Esophagus muscularis mucosa (tissue), 4 donors: ENCODE results near the gene ACOT12. TPM values are rescaled to one million over a fixed set of nuclear protein-coding genes. Genes with fewer than 3 reads are reported as not detected.
"Not testable (repeated sequence)": the region's sequence is repeated elsewhere in the genome, so short reads cannot be mapped to it uniquely, and the experiment has no call there.

Experiments
- DNase-seq: peaks from one replicate; pipeline ENCODE4 v3.0.0-alpha.2; 2017; ENCODE audit errors: extremely low spot score
- H3K27ac ChIP-seq, 4 donors: fragments of 200-600 bp; sonication (generic); replicated peaks in 1 of 4; 1 replicate in 3 of 4; 2 replicates in 1 of 4; pipeline ENCODE4 v1.5.1; 2016 to 2019; ENCODE audit warnings: mild to moderate bottlenecking in 1 of 4
- H3K27me3 ChIP-seq, 4 donors: fragments of 200-600 bp; sonication (generic); one replicate each; pipeline versions ENCODE4 v1.5.1 to v1.6.0; 2016 to 2019
- H3K36me3 ChIP-seq, 4 donors: fragments of 200-600 bp; sonication (generic); one replicate each; pipeline ENCODE4 v1.5.1; 2016 to 2019
- H3K4me1 ChIP-seq, 4 donors: fragments of 200-600 bp; sonication (generic); one replicate each; pipeline ENCODE4 v1.5.1; 2016 to 2019
- H3K4me3 ChIP-seq, 4 donors: fragments of 200-600 bp; sonication (generic); 1 replicate in 2 of 4; 2 replicates in 2 of 4; pipeline ENCODE4 v1.5.1; 2016 to 2019; ENCODE audit warnings: mild to moderate bottlenecking in 4 of 4, moderate library complexity in 1 of 4
- H3K9me3 ChIP-seq, 4 donors: fragments of 200-600 bp; sonication (generic); 1 replicate in 3 of 4; 2 replicates in 1 of 4; pipeline ENCODE4 v1.5.1; 2016 to 2019
- EP300 ChIP-seq: sonication (generic); formaldehyde crosslinking; IDR thresholded peaks from one replicate; pipeline ENCODE4 v1.6.1; 2017; ENCODE audit warnings: antibody characterized with exemption
- POLR2A ChIP-seq: fragments of 450-650 bp; IDR thresholded peaks from one replicate; pipeline ENCODE4 v1.6.1; 2017; ENCODE audit warnings: antibody characterized with exemption, moderate library complexity, mild to moderate bottlenecking, low read depth
- POLR2AphosphoS5 ChIP-seq, 2 donors: sonication (generic); formaldehyde crosslinking; IDR thresholded peaks; one replicate each; pipeline ENCODE4 v1.6.1; 2017; ENCODE audit warnings: antibody characterized with exemption in 2 of 2
- WGBS: methylation state at CpG from one replicate; pipeline ENCODE4 v1.1.5; 2018; 5-methylcytosine and 5-hydroxymethylcytosine counted together
- intact Hi-C: fragments of 100-400 bp; cut with DNase I; formaldehyde crosslinking; loops from one replicate; pipeline ENCODE4 v1.15.1; 2023
- total RNA-seq, 4 donors: library from RNA; depleted of rRNA; stranded (reverse); fragments of >200 nt; gene quantifications; one replicate each; pipeline versions ENCODE4 v1.1.0 to v1.2.1, GENCODE V29; 2016
- TF ChIP-seq, protein P1 (sequence below), 3 experiments: fragments of 200-600 bp in 2 of 3; fragments of 450-650 bp in 1 of 3; sonication (generic) in 2 of 3; IDR thresholded peaks; one replicate each; pipeline ENCODE4 v1.5.1; 2017 to 2019; ENCODE audit warnings: antibody characterized with exemption in 3 of 3, mild to moderate bottlenecking in 2 of 3, moderate library complexity in 1 of 3

Gene ACOT12
- total RNA-seq, 4 donors from 2014 or later = not detected

- H3K27me3 ChIP-seq = no peaks in the 10 kb centered on the region
- H3K36me3 ChIP-seq = peaks cover 0 to 13% (median 8%) of the 10 kb centered on the region in 4 donors
- peak overlapping the region; percentile 73 to 90 (median 78) for H3K4me3 ChIP-seq
- DNase-seq = no peak
- intact Hi-C loops = loop anchor here (5.0 to 10.0 kb wide), 3 partner anchors 70 to 618 kb away; partner anchors contain the start of gene CKMT2
- WGBS = 92% methylated on average over 5 of the region's 5 CpGs
- H3K9me3 ChIP-seq = no peaks in the 10 kb centered on the region
- H3K27ac ChIP-seq = no peak overlapping the region
- H3K4me1 ChIP-seq = peaks cover 17 to 49% (median 43%) of the 10 kb centered on the region in 4 donors
- TF ChIP-seq, protein P1, sequence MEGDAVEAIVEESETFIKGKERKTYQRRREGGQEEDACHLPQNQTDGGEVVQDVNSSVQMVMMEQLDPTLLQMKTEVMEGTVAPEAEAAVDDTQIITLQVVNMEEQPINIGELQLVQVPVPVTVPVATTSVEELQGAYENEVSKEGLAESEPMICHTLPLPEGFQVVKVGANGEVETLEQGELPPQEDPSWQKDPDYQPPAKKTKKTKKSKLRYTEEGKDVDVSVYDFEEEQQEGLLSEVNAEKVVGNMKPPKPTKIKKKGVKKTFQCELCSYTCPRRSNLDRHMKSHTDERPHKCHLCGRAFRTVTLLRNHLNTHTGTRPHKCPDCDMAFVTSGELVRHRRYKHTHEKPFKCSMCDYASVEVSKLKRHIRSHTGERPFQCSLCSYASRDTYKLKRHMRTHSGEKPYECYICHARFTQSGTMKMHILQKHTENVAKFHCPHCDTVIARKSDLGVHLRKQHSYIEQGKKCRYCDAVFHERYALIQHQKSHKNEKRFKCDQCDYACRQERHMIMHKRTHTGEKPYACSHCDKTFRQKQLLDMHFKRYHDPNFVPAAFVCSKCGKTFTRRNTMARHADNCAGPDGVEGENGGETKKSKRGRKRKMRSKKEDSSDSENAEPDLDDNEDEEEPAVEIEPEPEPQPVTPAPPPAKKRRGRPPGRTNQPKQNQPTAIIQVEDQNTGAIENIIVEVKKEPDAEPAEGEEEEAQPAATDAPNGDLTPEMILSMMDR (IDR thresholded peaks at IDR 0.05) = no peak
- TF ChIP-seq POLR2A = no peak
- TF ChIP-seq EP300 = no peak
- TF ChIP-seq POLR2AphosphoS5 (IDR thresholded peaks at IDR 0.05) = no peak
Measured at GRCh38 chr5:81302596-81302995, 91.3 kb downstream of the ACOT12 start.

DNA sequence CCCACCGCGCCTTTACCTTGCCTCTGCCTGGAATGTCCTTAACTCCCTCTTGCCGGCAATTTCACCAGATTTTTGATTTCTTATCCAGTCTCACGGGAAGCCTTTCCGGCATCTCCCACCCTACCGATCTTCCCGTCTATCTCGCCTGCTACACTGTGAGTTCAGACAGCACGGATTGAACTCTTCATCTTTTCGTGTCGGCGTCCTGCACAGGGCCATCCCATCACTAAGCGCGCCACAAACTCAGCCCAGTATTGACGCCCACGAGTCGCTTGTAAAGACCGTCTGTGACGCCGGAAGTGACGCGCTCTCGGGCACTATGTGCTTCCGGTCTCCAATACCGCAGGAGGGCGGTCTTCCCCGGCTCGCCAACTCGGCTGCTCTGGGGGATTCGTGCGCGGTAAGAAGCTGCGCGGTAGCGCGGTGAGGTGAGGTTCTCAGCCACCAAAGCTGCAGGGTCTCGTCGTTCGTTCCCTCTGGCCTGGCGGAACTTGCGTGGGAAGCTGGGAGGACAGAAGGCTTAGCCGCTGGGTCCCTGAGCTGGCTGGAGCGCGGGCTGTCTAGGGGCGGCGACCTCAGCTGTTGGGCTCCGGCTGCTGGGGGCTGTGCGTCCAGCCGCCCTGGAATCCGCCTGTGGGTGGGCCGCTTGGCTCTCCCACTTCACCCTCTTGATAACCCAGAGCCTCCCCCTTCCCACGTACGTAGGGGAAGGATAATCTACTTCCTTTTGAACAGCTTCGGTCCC lies 92.5 kb downstream of the ACOT12 start, which contains the start of gene ZCCHC9:
TSS of gene ZCCHC9 (plus strand) at position 317 of the 745 bp plus-strand sequence. CDS start 3,171 bp downstream, outside the sequence.
- under 1% methylated on average over 29 of the region's 54 CpGs for WGBS
- no peaks in the 10 kb centered on the region for H3K27me3 ChIP-seq
- peaks cover 0 to 13% (median 8%) of the 10 kb centered on the region in 4 donors for H3K36me3 ChIP-seq
- peak within 1 kb of the TSS; percentile 73 to 90 (median 78) for H3K4me3 ChIP-seq
- H3K9me3 ChIP-seq = no peaks in the 10 kb centered on the region
- TF ChIP-seq EP300 (no peak), POLR2AphosphoS5 (IDR thresholded peaks at IDR 0.05) (peak; percentile 95 to 96), POLR2A (no peak)
- TF ChIP-seq, protein P1 (IDR thresholded peaks at IDR 0.05) = peak; percentile 14 to 38 (median 26)
- peak within 1 kb of the TSS; percentile 87 to 92 (median 92) for H3K27ac ChIP-seq
- DNase-seq = peak; percentile 98
- intact Hi-C loops = loop anchor here (5.0 to 10.0 kb wide), 3 partner anchors 69 to 617 kb away; partner anchors contain the start of gene CKMT2
- H3K4me1 ChIP-seq = peaks cover 17 to 49% (median 43%) of the 10 kb centered on the region in 4 donors

DNA sequence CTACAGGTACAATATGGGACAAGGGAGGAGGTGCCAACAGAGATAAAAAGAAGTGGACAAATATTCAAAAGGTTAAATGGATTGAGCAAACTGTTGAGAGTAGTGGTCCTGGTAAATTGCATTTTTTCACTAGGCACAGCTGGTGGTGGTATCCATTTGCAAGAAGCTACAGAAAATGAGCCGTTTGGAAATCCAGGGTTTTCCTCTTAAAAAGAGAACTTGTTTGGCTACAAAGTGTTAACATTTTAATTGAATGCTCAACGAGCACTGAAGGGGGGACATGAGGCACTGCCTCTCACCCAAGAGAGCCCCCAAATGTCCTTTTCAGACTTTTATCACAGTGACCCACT lies 93.0 kb downstream of the ACOT12 start:
- Histone ChIP-seq H3K27me3 (no peaks in the 10 kb centered on the region), H3K4me1 (peaks cover 17 to 45% (median 42%) of the 10 kb centered on the region in 4 donors), H3K36me3 (peaks cover 0 to 13% (median 8%) of the 10 kb centered on the region in 4 donors), H3K27ac (peak overlapping the region; percentile 87 to 92 (median 92)), H3K9me3 (no peaks in the 10 kb centered on the region), H3K4me3 (peak overlapping the region; percentile 73 to 90 (median 78))
- no peak for DNase-seq
- intact Hi-C loops = loop anchor here (5.0 to 10.0 kb wide), 3 partner anchors 69 to 616 kb away; partner anchors contain the start of gene CKMT2
- WGBS = 0% methylated on average over 2 of the region's 2 CpGs
- no peak for TF ChIP-seq POLR2AphosphoS5 (IDR thresholded peaks at IDR 0.05)
- no peak for TF ChIP-seq EP300
- no peak for TF ChIP-seq POLR2A
- TF ChIP-seq, protein P1 (IDR thresholded peaks at IDR 0.05) = no peak

- no peak for DNase-seq
- peaks cover 17 to 32% (median 29%) of the 10 kb centered on the region in 4 donors for H3K4me1 ChIP-seq
- H3K9me3 ChIP-seq = peaks cover 0 to 2% (median 0%) of the 10 kb centered on the region in 4 donors
- intact Hi-C loops = no loop called here
- 85% methylated on average over 4 of the region's 4 CpGs for WGBS
- H3K27ac ChIP-seq = no peak overlapping the region
- H3K36me3 ChIP-seq = peaks cover 0 to 4% (median 0%) of the 10 kb centered on the region in 4 donors
- no peaks in the 10 kb centered on the region for H3K27me3 ChIP-seq
- H3K4me3 ChIP-seq = no peak overlapping the region
- TF ChIP-seq EP300 (no peak), POLR2A (no peak)
- TF ChIP-seq, protein P1 (IDR thresholded peaks at IDR 0.05) = no peak
Measured at GRCh38 chr5:81297531-81297930, 96.4 kb downstream of the ACOT12 start.

DNA sequence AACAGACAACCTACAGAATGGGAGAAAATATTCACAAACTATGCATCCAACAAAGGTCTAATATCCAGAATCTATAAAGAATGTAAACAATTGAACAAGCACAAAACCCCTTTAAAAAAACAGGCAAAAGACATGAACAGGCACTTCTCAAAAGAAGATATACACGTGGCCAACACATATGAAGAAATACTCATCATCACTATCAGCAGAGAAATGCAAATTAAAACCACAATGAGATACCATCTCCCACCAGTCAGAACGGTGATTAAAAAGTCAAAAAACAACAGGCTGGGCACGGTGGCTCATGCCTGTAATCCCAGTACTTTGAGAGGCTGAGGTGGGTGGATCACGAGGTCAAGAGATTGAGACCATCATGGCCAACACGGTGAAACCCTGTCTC lies 99.9 kb downstream of the ACOT12 start:
- H3K4me1 ChIP-seq, H3K4me3 ChIP-seq, H3K9me3 ChIP-seq, DNase-seq, intact Hi-C loops, H3K27ac ChIP-seq, H3K36me3 ChIP-seq, H3K27me3 ChIP-seq: not testable (repeated sequence)
- WGBS = 97% methylated on average over 5 of the region's 5 CpGs
